GM23338 (cell line): ENCODE results near the gene FHIT. TPM values are rescaled to one million over a fixed set of nuclear protein-coding genes. Genes with fewer than 3 reads are reported as not detected.

Source experiments
- ATAC-seq: fragments of 200-7000 bp; cut with Tn5 transposase; 3 replicates; pipeline ENCODE4 v1.9.1; 2020
- DNase-seq: peaks from one replicate; pipeline ENCODE4 v3.0.0-alpha.2; 2015; ENCODE audit warnings: low spot score
- H2AFZ ChIP-seq: fragments of 200-600 bp; sonication (generic); 2 replicates; pipeline ENCODE4 v1.8.0; 2016; ENCODE audit warnings: antibody characterized with exemption, mild to moderate bottlenecking, moderate library complexity
- H3F3A ChIP-seq: fragments of 200-600 bp; sonication (generic); replicated peaks from 2 replicates; pipeline ENCODE4 v1.8.0; 2017; ENCODE audit warnings: antibody characterized with exemption, mixed run types, low read depth
- H3K27ac ChIP-seq: fragments of 200-600 bp; sonication (generic); 2 replicates; pipeline ENCODE4 v1.6.1; 2016; ENCODE audit warnings: low read depth
- H3K27me3 ChIP-seq: fragments of 200-600 bp; sonication (generic); 2 replicates; pipeline ENCODE4 v1.8.0; 2016; ENCODE audit warnings: mild to moderate bottlenecking, mixed run types, moderate library complexity; ENCODE audit not compliant: insufficient read depth
- H3K36me3 ChIP-seq: fragments of 200-600 bp; sonication (generic); 2 replicates; pipeline ENCODE4 v1.8.0; 2016; ENCODE audit warnings: mild to moderate bottlenecking; ENCODE audit not compliant: insufficient read depth
- H3K4me1 ChIP-seq: fragments of 200-600 bp; sonication (generic); 2 replicates; pipeline ENCODE4 v1.8.0; 2016; ENCODE audit warnings: mild to moderate bottlenecking, moderate library complexity; ENCODE audit not compliant: insufficient read depth
- H3K4me2 ChIP-seq: fragments of 200-600 bp; sonication (generic); 2 replicates; pipeline ENCODE4 v1.7.1; 2017; ENCODE audit warnings: mixed run types
- H3K4me3 ChIP-seq: fragments of 200-600 bp; sonication (generic); 2 replicates; pipeline ENCODE4 v1.6.1; 2016; ENCODE audit warnings: mixed run types
- H3K79me2 ChIP-seq: fragments of 200-600 bp; sonication (generic); replicated peaks from 2 replicates; pipeline ENCODE4 v1.8.0; 2017; ENCODE audit warnings: mild to moderate bottlenecking; ENCODE audit not compliant: insufficient read depth
- H3K9me2 ChIP-seq: fragments of 200-600 bp; sonication (generic); 2 replicates; pipeline ENCODE4 v1.8.0; 2017; ENCODE audit not compliant: insufficient read depth
- H4K20me1 ChIP-seq: fragments of 200-600 bp; sonication (generic); replicated peaks from 2 replicates; pipeline ENCODE4 v1.8.0; 2017; ENCODE audit warnings: mild to moderate bottlenecking; ENCODE audit not compliant: insufficient read depth
- H3K27ac Mint-ChIP-seq: 2 replicates; pipeline ENCODE4 v1.8.0; 2020; ENCODE audit warnings: inconsistent platforms, mild to moderate bottlenecking, moderate library complexity, mixed read lengths
- H3K27me3 Mint-ChIP-seq: 3 replicates; pipeline ENCODE4 v1.8.0; 2022; ENCODE audit warnings: low read depth, mild to moderate bottlenecking, moderate library complexity, mixed read lengths, inconsistent platforms; ENCODE audit not compliant: insufficient read depth, poor library complexity
- H3K36me3 Mint-ChIP-seq: 3 replicates; pipeline ENCODE4 v1.8.0; 2021; ENCODE audit warnings: low read depth, mild to moderate bottlenecking, inconsistent platforms, moderate library complexity, mixed read lengths
- H3K4me1 Mint-ChIP-seq: 3 replicates; pipeline ENCODE4 v1.8.0; 2020; ENCODE audit warnings: mild to moderate bottlenecking, inconsistent platforms, mixed read lengths
- H3K4me3 Mint-ChIP-seq: 3 replicates; pipeline ENCODE4 v1.8.0; 2021; ENCODE audit warnings: moderate library complexity, mild to moderate bottlenecking, inconsistent platforms, mixed read lengths
- H3K9me3 Mint-ChIP-seq: 3 replicates; pipeline ENCODE4 v1.8.0; 2020; ENCODE audit warnings: moderate library complexity, mild to moderate bottlenecking, inconsistent platforms, mixed read lengths
- CREB1 ChIP-seq: fragments of 250-450 bp; sonication (Bioruptor Pico); IDR thresholded peaks from 2 replicates; pipeline ENCODE4 v1.5.0; 2020; ENCODE audit warnings: low read depth, mild to moderate bottlenecking, moderate library complexity
- EZH2 ChIP-seq: fragments of 200-600 bp; sonication (generic); IDR thresholded peaks from one replicate; pipeline ENCODE4 v1.8.0; 2017; ENCODE audit warnings: antibody characterized with exemption, mild to moderate bottlenecking, low read depth; ENCODE audit not compliant: unreplicated experiment
- EZH2phosphoT487 ChIP-seq: fragments of 200-600 bp; sonication (generic); IDR thresholded peaks from one replicate; pipeline ENCODE4 v1.8.1; 2018; ENCODE audit warnings: antibody characterized with exemption; ENCODE audit not compliant: unreplicated experiment
- JUNB ChIP-seq: IDR thresholded peaks from one replicate; pipeline ENCODE4 v1.6.1; 2016; ENCODE audit warnings: antibody characterized with exemption; ENCODE audit not compliant: unreplicated experiment
- NANOG ChIP-seq: IDR thresholded peaks from 2 replicates; pipeline ENCODE4 v1.6.1; 2016; ENCODE audit warnings: antibody characterized with exemption, borderline replicate concordance
- POLR2AphosphoS5 ChIP-seq: IDR thresholded peaks from 2 replicates; pipeline ENCODE4 v1.6.1; 2016; ENCODE audit warnings: antibody characterized with exemption, low read depth
- STAT1 ChIP-seq: IDR thresholded peaks from one replicate; pipeline ENCODE4 v1.6.1; 2016; ENCODE audit warnings: antibody characterized with exemption; ENCODE audit not compliant: unreplicated experiment
- ZNF114 ChIP-seq: fragments of 250-450 bp; sonication (Bioruptor Pico); IDR thresholded peaks from 2 replicates; pipeline ENCODE4 v1.5.0; 2020; ENCODE audit warnings: mild to moderate bottlenecking, moderate library complexity
- ZNF331 ChIP-seq: fragments of 250-450 bp; sonication (Bioruptor Pico); IDR thresholded peaks from 2 replicates; pipeline ENCODE4 v1.5.0; 2020; ENCODE audit warnings: low read depth, mild to moderate bottlenecking, moderate library complexity
- polyA plus RNA-seq: library from polyadenylated mRNA; unstranded; fragments of >200 nt; fragmentation: Nextera tagmentation; extraction: Ambion mirVana; gene quantifications from 2 replicates; pipeline ENCODE4 v1.2.1, GENCODE V29; 2016
- total RNA-seq: library from RNA; depleted of rRNA; stranded (reverse); fragments of >200 nt; shearing (Covaris generic); gene quantifications from 2 replicates; pipeline ENCODE4 v1.2.3, GENCODE V29; 2014
- TF ChIP-seq, protein P1 (sequence below), 2 experiments: fragments of 200-600 bp in 1 of 2; sonication (generic) in 1 of 2; conservative IDR thresholded peaks; 2 replicates each; pipeline versions ENCODE4 v1.5.1 to v1.6.1; 2016 to 2017; ENCODE audit warnings: antibody characterized with exemption in 2 of 2, low read depth in 2 of 2, mild to moderate bottlenecking in 2 of 2, moderate library complexity in 1 of 2
- TF ChIP-seq, protein P2 (sequence below): IDR thresholded peaks from one replicate; pipeline ENCODE4 v1.6.1; 2018; ENCODE audit warnings: antibody characterized with exemption; ENCODE audit not compliant: unreplicated experiment
- TF ChIP-seq, protein P3 (sequence below): IDR thresholded peaks from 2 replicates; pipeline ENCODE4 v1.6.1; 2016; ENCODE audit warnings: antibody characterized with exemption

Gene FHIT
- total and polyA plus RNA-seq, 2 experiments from 2014 or later, result 3.0 to 8.3 TPM

DNA sequence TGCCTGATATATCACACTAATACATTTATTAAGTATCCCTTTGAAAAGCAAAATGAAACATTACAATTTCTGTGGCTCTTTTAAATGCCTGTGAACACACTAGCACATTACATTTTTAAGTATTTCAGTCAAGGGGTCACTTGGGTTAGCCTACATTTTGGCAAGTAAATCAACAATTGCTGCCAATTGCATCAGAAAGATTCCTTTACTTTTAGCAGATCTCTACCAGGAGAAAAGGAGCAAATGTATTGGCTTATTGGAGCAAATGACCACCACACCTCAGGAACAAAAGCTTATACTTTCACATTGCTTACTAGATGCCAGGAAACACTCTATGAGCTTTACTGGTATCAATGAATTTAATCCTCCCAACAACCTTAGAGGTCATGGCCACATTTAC lies 947.1 kb downstream of the FHIT start (continued):
- TF ChIP-seq, protein P1, sequence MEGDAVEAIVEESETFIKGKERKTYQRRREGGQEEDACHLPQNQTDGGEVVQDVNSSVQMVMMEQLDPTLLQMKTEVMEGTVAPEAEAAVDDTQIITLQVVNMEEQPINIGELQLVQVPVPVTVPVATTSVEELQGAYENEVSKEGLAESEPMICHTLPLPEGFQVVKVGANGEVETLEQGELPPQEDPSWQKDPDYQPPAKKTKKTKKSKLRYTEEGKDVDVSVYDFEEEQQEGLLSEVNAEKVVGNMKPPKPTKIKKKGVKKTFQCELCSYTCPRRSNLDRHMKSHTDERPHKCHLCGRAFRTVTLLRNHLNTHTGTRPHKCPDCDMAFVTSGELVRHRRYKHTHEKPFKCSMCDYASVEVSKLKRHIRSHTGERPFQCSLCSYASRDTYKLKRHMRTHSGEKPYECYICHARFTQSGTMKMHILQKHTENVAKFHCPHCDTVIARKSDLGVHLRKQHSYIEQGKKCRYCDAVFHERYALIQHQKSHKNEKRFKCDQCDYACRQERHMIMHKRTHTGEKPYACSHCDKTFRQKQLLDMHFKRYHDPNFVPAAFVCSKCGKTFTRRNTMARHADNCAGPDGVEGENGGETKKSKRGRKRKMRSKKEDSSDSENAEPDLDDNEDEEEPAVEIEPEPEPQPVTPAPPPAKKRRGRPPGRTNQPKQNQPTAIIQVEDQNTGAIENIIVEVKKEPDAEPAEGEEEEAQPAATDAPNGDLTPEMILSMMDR (conservative IDR thresholded peaks at IDR 0.05; ENCODE audit: low read depth in 2 of 2), result no peak
- TF ChIP-seq STAT1 (no peak), EZH2 (no peak), NANOG (no peak)

GRCh38 chr3:60303160-60303559 lies 948.1 kb downstream of the FHIT start:
- H4K20me1 ChIP-seq, result no peaks in the 10 kb centered on the region
- H3K79me2 ChIP-seq, result no peaks in the 10 kb centered on the region
- Mint-ChIP-seq H3K4me3 (no peak overlapping the region), H3K27ac (no peak overlapping the region), H3K36me3 (no peaks in the 10 kb centered on the region), H3K27me3 (peaks cover 3% of the 10 kb centered on the region), H3K4me1 (no peaks in the 10 kb centered on the region), H3K9me3 (no peaks in the 10 kb centered on the region)
- ATAC-seq (no peak), DNase-seq (no peak)
- no peaks in the 10 kb centered on the region for H3K4me1 ChIP-seq
- H3K36me3 ChIP-seq, result no peaks in the 10 kb centered on the region
- H3K4me2 ChIP-seq, result no peak overlapping the region
- no peak overlapping the region for H3K27ac ChIP-seq
- no peak overlapping the region for H2AFZ ChIP-seq
- no peaks in the 10 kb centered on the region for H3K27me3 ChIP-seq
- H3F3A ChIP-seq, result no peaks in the 10 kb centered on the region
- peaks cover 4% of the 10 kb centered on the region; the same call in 1 of the 2 replicates for H3K9me2 ChIP-seq
- no peak overlapping the region for H3K4me3 ChIP-seq
- TF ChIP-seq STAT1, result no peak
- TF ChIP-seq, protein P2, sequence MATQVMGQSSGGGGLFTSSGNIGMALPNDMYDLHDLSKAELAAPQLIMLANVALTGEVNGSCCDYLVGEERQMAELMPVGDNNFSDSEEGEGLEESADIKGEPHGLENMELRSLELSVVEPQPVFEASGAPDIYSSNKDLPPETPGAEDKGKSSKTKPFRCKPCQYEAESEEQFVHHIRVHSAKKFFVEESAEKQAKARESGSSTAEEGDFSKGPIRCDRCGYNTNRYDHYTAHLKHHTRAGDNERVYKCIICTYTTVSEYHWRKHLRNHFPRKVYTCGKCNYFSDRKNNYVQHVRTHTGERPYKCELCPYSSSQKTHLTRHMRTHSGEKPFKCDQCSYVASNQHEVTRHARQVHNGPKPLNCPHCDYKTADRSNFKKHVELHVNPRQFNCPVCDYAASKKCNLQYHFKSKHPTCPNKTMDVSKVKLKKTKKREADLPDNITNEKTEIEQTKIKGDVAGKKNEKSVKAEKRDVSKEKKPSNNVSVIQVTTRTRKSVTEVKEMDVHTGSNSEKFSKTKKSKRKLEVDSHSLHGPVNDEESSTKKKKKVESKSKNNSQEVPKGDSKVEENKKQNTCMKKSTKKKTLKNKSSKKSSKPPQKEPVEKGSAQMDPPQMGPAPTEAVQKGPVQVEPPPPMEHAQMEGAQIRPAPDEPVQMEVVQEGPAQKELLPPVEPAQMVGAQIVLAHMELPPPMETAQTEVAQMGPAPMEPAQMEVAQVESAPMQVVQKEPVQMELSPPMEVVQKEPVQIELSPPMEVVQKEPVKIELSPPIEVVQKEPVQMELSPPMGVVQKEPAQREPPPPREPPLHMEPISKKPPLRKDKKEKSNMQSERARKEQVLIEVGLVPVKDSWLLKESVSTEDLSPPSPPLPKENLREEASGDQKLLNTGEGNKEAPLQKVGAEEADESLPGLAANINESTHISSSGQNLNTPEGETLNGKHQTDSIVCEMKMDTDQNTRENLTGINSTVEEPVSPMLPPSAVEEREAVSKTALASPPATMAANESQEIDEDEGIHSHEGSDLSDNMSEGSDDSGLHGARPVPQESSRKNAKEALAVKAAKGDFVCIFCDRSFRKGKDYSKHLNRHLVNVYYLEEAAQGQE, result no peak
- TF ChIP-seq EZH2phosphoT487, result no peak
- TF ChIP-seq JUNB, result no peak
- no peak for TF ChIP-seq EZH2
- TF ChIP-seq CREB1 (CRISPR knock-in tag), result no peak
- TF ChIP-seq, protein P3, sequence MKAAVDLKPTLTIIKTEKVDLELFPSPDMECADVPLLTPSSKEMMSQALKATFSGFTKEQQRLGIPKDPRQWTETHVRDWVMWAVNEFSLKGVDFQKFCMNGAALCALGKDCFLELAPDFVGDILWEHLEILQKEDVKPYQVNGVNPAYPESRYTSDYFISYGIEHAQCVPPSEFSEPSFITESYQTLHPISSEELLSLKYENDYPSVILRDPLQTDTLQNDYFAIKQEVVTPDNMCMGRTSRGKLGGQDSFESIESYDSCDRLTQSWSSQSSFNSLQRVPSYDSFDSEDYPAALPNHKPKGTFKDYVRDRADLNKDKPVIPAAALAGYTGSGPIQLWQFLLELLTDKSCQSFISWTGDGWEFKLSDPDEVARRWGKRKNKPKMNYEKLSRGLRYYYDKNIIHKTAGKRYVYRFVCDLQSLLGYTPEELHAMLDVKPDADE, result no peak
- TF ChIP-seq, protein P1 (conservative IDR thresholded peaks at IDR 0.05; ENCODE audit: low read depth in 2 of 2), result no peak
- TF ChIP-seq POLR2AphosphoS5, result no peak
- no peak for TF ChIP-seq ZNF114
- no peak for TF ChIP-seq ZNF331 (CRISPR knock-in tag)
